HAP-1 (cell line): ENCODE measurements around the gene CT47A1.
"Not testable (repeated sequence)": the region's sequence is repeated elsewhere in the genome, so short reads cannot be mapped to it uniquely, and the experiment has no call there.

ENCODE experiments used
- DNase-seq, 2 experiments: peaks; one replicate each; pipeline ENCODE4 v3.0.0-alpha.2; 2016 to 2020; ENCODE audit warnings: low spot score in 2 of 2
- H3K27me3 ChIP-seq: fragments of 250-450 bp; sonication (Bioruptor Pico); 2 replicates; pipeline ENCODE4 v1.5.1; 2020; ENCODE audit warnings: low read depth, mild to moderate bottlenecking, moderate library complexity
- H3K36me3 ChIP-seq: fragments of 250-450 bp; sonication (Bioruptor Pico); replicated peaks from 2 replicates; pipeline ENCODE4 v1.5.1; 2020; ENCODE audit warnings: mild to moderate bottlenecking
- H3K4me1 ChIP-seq: fragments of 250-450 bp; sonication (Bioruptor Pico); 2 replicates; pipeline ENCODE4 v1.5.1; 2020; ENCODE audit warnings: mild to moderate bottlenecking
- H3K4me3 ChIP-seq: fragments of 250-450 bp; sonication (Bioruptor Pico); 2 replicates; pipeline ENCODE4 v1.5.1; 2020; ENCODE audit warnings: mild to moderate bottlenecking, moderate library complexity
- H3K9me3 ChIP-seq: fragments of 250-450 bp; sonication (Bioruptor Pico); 2 replicates; pipeline ENCODE4 v1.5.1; 2020; ENCODE audit warnings: mild to moderate bottlenecking, moderate library complexity
- in situ Hi-C: fragments of 300-500 bp; cut with MboI; formaldehyde crosslinking; loops from 3 replicates; pipeline ENCODE4 v1.14.3; 2020; ENCODE audit warnings: low sequenced_read_pairs, inconsistent platforms, mixed read lengths

Gene CT47A1

GRCh38 chrX:120985660-120986059 lies at the start of gene CT47A1:
CT47A1 (minus strand) TSS chrX:120985760; CDS start chrX:120985529, 231 bp downstream.
- H3K4me1 ChIP-seq, H3K36me3 ChIP-seq, in situ Hi-C loops, DNase-seq, H3K4me3 ChIP-seq, H3K27me3 ChIP-seq, H3K9me3 ChIP-seq: not testable (repeated sequence)

GRCh38 chrX:121032531-121032930 lies 47.0 kb upstream of the CT47A1 start:
- in situ Hi-C loops: no loop called here
- no peak for DNase-seq
- Histone ChIP-seq H3K9me3 (no peaks in the 10 kb centered on the region), H3K27me3 (peaks cover 14% of the 10 kb centered on the region), H3K4me3 (no peak overlapping the region), H3K36me3 (no peaks in the 10 kb centered on the region), H3K4me1 (no peaks in the 10 kb centered on the region)

GRCh38 chrX:121030083-121030482 lies 44.5 kb upstream of the CT47A1 start:
- in situ Hi-C loops: no loop called here
- DNase-seq: no peak

GRCh38 chrX:121028419-121028818 lies 42.9 kb upstream of the CT47A1 start:
- in situ Hi-C loops: no loop called here
- no peak for DNase-seq

More at GRCh38 chrX:121030083-121030482, 44.5 kb upstream of the CT47A1 start:
- Histone ChIP-seq H3K9me3 (no peaks in the 10 kb centered on the region), H3K4me1 (no peaks in the 10 kb centered on the region), H3K4me3 (no peak overlapping the region), H3K36me3 (no peaks in the 10 kb centered on the region), H3K27me3 (peaks cover 17% of the 10 kb centered on the region)

GRCh38 chrX:121014826-121015225 lies 29.3 kb upstream of the CT47A1 start:
- H3K4me1 ChIP-seq: no peaks in the 10 kb centered on the region
- no peak for DNase-seq
- in situ Hi-C loops: no loop called here
- no peak overlapping the region for H3K4me3 ChIP-seq
- no peaks in the 10 kb centered on the region for H3K36me3 ChIP-seq
- H3K27me3 ChIP-seq: no peaks in the 10 kb centered on the region
- H3K9me3 ChIP-seq: no peaks in the 10 kb centered on the region

More at GRCh38 chrX:121028419-121028818, 42.9 kb upstream of the CT47A1 start:
- no peak overlapping the region for H3K4me3 ChIP-seq
- no peaks in the 10 kb centered on the region for H3K4me1 ChIP-seq
- no peaks in the 10 kb centered on the region for H3K36me3 ChIP-seq
- H3K27me3 ChIP-seq: peaks cover 17% of the 10 kb centered on the region
- H3K9me3 ChIP-seq: no peaks in the 10 kb centered on the region

- no peaks in the 10 kb centered on the region for H3K4me1 ChIP-seq
- H3K27me3 ChIP-seq: no peaks in the 10 kb centered on the region
- in situ Hi-C loops: no loop called here
- DNase-seq: no peak
- no peaks in the 10 kb centered on the region for H3K36me3 ChIP-seq
- no peak overlapping the region for H3K4me3 ChIP-seq
- H3K9me3 ChIP-seq: no peaks in the 10 kb centered on the region
Observed at GRCh38 chrX:121013897-121014455, 28.4 kb upstream of the CT47A1 start.

GRCh38 chrX:121011254-121011653 lies 25.7 kb upstream of the CT47A1 start:
- H3K4me1 ChIP-seq: no peaks in the 10 kb centered on the region
- no peak for DNase-seq
- H3K4me3 ChIP-seq: no peak overlapping the region
- H3K9me3 ChIP-seq: no peaks in the 10 kb centered on the region
- H3K36me3 ChIP-seq: no peaks in the 10 kb centered on the region
- in situ Hi-C loops: no loop called here
- no peaks in the 10 kb centered on the region for H3K27me3 ChIP-seq

GRCh38 chrX:121010218-121010617 lies 24.7 kb upstream of the CT47A1 start:
- in situ Hi-C loops: no loop called here

GRCh38 chrX:121009764-121010163 lies 24.2 kb upstream of the CT47A1 start:
- no peaks in the 10 kb centered on the region for H3K27me3 ChIP-seq
- no peak for DNase-seq
- H3K4me1 ChIP-seq: no peaks in the 10 kb centered on the region
- H3K36me3 ChIP-seq: no peaks in the 10 kb centered on the region
- no peak overlapping the region for H3K4me3 ChIP-seq
- in situ Hi-C loops: no loop called here
- H3K9me3 ChIP-seq: no peaks in the 10 kb centered on the region

More at GRCh38 chrX:121010218-121010617, 24.7 kb upstream of the CT47A1 start:
- no peaks in the 10 kb centered on the region for H3K27me3 ChIP-seq
- H3K36me3 ChIP-seq: no peaks in the 10 kb centered on the region
- no peak for DNase-seq
- no peaks in the 10 kb centered on the region for H3K4me1 ChIP-seq
- H3K9me3 ChIP-seq: no peaks in the 10 kb centered on the region
- no peak overlapping the region for H3K4me3 ChIP-seq

GRCh38 chrX:121008920-121009319 lies 23.4 kb upstream of the CT47A1 start:
- in situ Hi-C loops: no loop called here
- Histone ChIP-seq H3K27me3 (no peaks in the 10 kb centered on the region), H3K36me3 (no peaks in the 10 kb centered on the region), H3K9me3 (no peaks in the 10 kb centered on the region), H3K4me3 (no peak overlapping the region), H3K4me1 (no peaks in the 10 kb centered on the region)
- no peak for DNase-seq

- in situ Hi-C loops: no loop called here
- Histone ChIP-seq H3K27me3 (no peaks in the 10 kb centered on the region), H3K4me3 (no peak overlapping the region), H3K36me3 (no peaks in the 10 kb centered on the region), H3K4me1 (no peaks in the 10 kb centered on the region), H3K9me3 (no peaks in the 10 kb centered on the region)
- peak; percentile 15 to 43 for DNase-seq
Observed at GRCh38 chrX:121000589-121000988, 15.0 kb upstream of the CT47A1 start.

GRCh38 chrX:120999413-120999812 lies 13.9 kb upstream of the CT47A1 start:
- no peaks in the 10 kb centered on the region for H3K27me3 ChIP-seq
- H3K36me3 ChIP-seq: no peaks in the 10 kb centered on the region
- H3K4me1 ChIP-seq: no peaks in the 10 kb centered on the region
- DNase-seq: no peak
- in situ Hi-C loops: no loop called here
- H3K9me3 ChIP-seq: no peaks in the 10 kb centered on the region
- no peak overlapping the region for H3K4me3 ChIP-seq

GRCh38 chrX:120956500-120956899 lies 29.1 kb downstream of the CT47A1 start, which contains the start of gene CT47A7:
CT47A7 (minus strand) TSS chrX:120956600; CDS start chrX:120956345, 255 bp downstream.
- H3K4me1 ChIP-seq, H3K4me3 ChIP-seq, H3K27me3 ChIP-seq, H3K9me3 ChIP-seq, DNase-seq, in situ Hi-C loops, H3K36me3 ChIP-seq: not testable (repeated sequence)
